SHP77 treated with DMSO at 0.1 percent for 48 hours (cell line): ENCODE data around the gene TNS4.

Source experiments
- DNase-seq: peaks from one replicate; lab custom pipeline; 2025; lab: John Stamatoyannopoulos, UW

TNS4 gene

DNA sequence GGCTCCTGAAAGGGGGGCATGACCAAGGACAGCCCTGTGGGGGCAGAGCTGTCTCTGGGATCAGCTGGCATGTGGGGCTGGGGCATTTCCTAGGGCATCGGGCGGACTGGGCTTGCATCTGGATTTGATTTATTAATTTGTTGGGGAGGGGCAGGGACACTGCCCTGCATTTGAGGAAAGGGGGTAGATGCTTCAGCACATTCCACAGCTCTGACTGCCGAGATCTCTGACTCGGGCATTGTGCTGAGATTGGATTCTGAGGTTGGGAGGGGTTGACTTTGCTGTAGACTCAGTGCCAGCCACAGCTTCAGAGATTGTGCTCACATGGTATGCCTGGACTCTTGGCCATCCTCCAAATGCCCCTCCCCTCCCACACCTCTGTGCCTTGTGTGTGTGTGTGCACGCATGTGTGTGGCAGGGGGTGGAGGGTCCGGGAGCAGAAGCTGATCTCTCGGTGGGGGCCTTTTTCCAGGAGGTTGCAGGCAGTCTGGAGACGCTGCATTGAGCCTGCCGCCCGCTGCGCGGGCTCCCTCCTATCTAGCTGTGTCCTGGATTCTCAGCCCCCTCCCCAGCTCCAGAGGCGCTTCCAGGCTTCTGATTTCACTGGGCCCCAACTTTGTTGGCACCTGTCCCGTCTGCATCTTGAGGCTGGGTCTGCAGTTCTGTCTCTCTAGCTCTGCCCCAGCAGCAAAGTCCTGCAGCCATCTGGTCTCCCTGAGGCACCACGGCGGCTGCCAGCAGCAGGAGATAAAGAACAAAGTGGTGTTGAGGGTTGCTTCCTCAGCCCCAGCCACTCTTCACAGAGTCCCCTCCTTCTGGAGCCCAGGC is 43.2 kb downstream of the TNS4 start:
- no peak for DNase-seq

DNA sequence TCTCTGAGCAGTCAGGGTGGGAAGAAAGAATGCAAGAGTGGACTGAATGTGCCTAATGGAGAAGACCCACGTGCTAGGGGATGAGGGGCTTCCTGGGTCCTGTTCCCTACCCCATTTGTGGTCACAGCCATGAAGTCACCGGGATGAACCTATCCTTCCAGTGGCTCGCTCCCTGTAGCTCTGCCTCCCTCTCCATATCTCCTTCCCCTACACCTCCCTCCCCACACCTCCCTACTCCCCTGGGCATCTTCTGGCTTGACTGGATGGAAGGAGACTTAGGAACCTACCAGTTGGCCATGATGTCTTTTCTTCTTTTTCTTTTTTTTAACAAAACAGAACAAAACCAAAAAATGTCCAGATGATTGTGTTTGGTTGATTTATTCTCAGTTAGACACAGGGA is 44.1 kb downstream of the TNS4 start:
- DNase-seq, result no peak

DNA sequence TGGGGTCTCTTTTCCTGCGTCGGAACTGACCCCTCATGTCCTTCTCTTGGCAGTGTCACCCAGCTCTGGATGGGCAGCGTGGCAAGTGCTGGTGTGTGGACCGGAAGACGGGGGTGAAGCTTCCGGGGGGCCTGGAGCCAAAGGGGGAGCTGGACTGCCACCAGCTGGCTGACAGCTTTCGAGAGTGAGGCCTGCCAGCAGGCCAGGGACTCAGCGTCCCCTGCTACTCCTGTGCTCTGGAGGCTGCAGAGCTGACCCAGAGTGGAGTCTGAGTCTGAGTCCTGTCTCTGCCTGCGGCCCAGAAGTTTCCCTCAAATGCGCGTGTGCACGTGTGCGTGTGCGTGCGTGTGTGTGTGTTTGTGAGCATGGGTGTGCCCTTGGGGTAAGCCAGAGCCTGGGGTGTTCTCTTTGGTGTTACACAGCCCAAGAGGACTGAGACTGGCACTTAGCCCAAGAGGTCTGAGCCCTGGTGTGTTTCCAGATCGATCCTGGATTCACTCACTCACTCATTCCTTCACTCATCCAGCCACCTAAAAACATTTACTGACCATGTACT is 44.9 kb downstream of the TNS4 start:
- DNase-seq, result no peak

DNA sequence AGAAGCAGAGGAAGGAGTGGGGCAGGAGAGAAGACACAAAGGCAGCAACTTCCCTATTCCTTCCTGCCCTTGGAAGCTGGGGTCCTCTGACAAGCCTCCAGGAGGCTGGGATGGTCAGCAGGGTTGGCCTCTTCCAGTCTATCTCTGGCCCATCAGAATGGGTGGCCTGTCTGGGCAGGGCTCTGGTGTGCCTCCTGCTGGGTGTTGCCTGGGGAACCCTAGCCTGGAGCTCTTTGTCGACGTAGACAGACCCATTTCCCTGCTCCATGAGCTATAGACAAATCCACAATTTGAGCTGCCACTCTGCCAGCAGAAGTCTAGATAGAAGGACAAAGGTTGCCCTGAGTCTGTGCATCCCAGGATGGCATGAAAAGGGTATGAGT is 46.8 kb downstream of the TNS4 start:
- no peak for DNase-seq

DNA sequence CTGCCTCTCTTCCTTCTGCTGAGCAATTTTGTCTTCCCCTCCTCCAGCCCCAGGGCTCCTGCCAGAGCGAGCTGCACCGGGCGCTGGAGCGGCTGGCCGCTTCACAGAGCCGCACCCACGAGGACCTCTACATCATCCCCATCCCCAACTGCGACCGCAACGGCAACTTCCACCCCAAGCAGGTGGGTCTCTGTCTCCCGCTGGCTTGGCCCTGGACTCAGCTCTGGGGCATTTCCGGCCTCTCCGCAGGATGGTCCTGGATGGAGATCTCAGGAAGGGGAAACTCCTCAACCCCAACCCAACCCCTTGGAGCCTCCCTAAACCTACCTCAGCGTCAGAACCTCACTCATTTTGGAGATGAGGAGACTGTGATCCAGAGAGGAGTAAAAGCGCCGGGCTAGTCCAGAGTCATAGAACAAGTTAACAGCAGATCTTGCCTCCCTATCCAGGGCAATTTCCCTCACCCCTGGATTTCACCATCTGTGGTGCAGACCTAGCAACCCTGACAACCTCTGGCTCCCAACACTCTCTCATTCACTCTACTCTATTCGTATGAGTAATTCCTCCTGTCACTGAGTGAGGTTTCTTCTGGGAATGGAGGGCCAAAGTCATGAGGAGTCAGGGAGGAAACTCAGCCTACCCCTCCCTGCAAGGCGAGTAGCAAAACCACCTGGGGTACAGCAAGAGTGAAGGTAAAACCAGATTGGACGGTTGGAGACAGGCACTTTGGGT is 47.4 kb downstream of the TNS4 start:
- DNase-seq, result no peak

DNA sequence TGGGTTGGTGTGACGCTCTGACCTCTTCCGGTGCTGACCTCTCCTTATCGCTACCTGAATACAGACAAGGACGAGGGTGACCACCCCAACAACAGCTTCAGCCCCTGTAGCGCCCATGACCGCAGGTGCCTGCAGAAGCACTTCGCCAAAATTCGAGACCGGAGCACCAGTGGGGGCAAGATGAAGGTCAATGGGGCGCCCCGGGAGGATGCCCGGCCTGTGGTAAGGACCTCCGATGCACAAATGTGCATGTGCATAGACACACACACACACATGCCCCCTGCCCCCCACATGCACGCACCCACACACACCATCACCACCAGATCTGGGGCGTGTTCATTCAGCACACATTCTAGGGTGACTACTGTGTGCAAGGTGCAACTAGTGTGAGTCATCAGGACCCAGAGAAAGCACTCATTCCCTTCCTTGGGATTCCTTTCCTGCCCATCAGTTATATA is 48.5 kb downstream of the TNS4 start:
- DNase-seq, result no peak

DNA sequence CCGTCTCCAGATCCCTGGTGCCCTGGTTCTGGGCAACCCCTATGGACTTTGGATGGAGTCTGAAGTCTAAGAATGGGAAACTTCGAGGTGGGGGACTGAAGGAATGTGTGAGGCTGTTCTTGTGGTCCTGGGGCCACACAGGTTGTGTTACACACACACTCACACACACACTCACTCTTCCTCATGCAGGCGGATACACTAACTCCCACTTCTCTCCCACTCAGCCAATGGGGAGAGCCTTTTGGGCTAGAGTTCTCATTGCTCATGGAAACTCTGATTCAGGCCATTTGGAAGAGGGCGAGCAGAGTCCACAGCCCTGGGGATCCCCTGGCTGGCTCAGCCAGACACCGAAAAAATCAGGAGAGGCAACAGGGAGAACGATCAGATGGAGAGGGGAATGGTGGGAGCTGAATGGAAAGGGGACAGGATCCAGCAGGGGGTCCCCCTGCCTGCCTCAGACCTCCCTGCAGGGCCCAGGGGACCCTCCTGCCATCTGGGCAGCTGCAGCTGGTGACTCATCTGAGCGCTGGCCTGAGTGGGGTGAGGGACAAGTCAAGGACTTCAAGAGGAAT is 49.1 kb downstream of the TNS4 start:
- DNase-seq, result no peak

DNA sequence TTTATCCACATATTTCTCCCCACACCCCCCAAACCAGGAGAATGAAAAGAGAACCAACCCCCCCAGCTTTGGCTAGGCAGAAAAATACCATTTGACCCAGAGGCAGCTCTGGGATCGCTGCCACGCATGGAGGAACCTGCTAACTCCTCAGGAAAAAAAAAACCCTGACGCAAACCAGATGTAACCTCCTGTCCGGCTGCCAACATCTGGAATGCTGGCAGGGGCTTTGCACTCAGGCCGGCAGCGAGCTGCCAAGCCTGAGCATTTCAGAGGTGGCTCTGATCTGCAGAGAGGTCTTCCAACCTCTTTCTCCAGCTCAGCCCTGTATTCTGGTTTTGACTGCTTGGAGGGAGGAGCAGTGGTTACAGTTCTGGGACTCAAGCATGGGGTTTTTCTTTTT is 50.0 kb downstream of the TNS4 start:
- no peak for DNase-seq

DNA sequence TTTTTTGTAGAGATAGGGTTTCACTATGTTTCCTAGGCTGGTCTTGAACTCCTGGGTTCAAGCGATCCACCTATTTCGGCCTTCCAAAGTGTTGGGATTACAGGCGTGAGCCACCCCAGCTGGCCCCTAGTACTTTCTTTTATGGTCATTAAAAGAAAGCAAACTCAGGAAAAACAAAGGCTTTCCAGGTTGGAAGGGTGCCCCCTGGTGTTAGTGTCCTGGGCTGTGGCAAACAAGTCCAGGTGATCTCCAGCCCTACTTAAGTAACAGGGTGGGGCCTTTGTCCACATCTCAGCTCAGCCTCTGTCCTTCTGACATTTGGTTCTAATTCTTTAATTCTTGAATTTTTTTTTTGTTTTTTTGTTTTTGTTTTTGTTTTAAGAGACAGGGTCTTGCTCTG is 51.2 kb downstream of the TNS4 start:
- DNase-seq, result no peak

DNA sequence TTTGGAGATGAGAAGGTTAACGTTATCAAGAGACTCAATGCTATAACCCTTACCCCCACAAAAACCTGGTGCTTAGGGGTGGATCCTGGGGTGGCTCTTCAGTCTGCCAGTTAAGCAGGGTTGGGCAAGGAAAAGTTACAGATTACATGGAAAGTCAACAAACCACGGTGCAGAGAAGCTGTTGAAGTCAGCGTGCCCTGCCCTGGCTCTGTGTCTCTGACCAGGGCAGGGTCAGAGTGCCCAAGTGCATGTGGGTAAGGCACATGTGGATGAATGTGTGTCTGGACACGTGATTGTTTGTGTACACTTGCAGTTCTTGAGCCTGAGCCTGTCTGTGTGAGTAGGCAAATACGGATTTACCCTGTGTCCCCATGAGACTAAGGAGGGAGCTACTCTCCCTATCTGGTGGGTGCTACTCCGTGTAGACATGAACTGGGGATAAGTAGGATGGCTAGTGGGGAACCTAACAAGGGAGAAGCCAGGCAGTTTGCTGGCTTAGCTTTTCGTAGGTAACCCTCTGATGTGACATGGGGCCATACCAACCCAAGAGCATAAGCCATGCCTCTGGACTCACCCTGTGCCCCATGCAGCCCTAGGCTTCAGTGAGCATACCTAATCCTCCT is 52.7 kb downstream of the TNS4 start:
- DNase-seq, result no peak

DNA sequence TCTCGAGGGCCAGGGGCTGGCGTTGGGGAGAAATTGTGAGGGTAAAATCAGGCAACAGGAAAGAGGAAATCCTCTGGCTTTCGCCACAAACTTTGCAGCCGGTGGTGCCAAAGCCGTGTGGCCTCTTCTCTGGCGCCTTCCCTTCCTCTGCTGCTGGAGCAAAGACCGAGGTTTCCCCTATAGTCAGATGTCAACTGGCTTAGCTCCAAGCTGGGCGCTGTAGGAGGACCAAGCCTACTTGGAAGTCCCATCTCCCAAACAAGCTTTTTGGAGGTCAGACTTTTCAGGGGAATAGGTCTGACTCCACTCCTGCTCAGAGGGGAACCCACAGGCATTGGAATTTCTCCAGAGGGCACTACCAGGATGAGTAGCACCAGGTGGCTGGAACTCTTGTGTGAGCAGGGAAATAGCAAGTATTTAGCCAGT is 53.2 kb downstream of the TNS4 start:
- no peak for DNase-seq

DNA sequence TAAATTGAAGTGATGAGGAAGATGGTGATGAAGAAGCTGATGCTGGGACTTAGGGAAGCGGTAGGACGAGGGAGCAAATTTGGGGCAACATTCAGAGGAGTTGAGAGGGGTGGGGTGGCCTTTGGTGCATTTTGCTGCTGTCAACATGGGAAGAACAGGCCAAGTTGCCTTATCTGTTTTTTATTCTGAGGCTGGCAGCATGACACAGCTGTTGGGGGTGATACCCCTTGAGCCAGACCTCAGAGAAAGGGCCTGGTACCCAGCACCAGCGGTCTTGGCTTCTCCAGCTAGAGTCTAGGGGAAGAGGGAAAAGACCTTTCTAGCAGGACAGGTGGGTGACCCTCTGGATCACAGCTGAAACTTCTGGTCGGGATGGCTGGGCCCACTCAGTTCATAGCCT is 53.6 kb downstream of the TNS4 start:
- DNase-seq, result no peak

DNA sequence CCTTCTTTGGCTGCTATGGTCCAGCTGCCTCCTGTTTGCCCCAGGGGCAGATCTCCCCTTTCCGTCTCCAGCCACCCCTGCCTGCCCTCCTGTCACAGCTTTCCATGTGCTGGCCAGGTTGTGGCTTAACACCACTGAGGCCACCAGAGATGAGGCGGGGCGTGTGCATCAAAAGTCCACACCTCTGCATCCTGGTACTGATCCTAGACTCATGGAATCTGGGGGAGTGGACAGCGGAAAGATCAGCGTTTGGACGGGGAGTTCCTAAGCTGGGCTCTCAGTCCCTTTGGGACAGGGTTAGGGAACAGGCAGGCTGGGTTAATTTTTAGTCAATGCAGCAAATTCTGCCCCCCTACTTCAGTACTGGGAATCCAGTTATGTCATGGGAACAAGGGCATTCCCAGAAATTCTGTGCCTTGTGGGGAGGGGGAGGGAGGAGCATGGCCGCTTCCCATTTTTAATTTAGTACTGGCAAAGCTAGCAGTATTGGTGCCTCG is 54.2 kb downstream of the TNS4 start:
- DNase-seq, result no peak

DNA sequence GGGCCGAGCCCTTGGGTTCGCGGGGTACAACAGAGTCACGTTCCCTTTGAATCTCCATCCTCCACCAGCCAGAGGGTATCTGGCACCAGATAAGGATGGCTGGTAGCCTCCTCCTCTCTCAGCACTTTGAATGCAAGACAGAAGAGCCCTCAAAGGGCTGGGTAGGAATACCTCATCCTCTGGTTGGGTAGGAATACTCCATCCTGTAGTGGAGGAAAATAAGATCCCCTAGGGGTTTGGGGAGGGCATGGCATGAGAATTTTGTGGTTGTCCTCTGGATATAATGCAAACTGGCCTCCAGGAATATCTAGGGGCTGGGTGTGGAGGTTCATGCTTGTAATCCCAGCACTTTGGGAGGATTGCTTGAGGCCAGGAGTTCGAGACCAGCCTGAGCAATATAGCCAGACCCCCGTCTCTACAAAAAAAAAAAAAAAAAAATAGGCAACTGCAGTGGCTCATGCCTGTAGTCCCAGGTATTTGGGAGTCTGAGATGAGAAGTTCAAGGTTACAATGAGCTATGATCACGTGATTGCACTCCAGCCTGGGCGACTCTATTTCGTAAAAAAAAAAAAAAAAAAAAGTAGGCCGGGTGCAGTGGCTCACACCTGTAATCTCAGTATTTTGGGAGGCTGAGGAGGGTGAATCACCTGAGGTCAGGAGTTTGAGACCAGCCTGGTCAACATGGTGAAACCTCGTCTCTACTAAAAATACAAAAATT is 55.5 kb downstream of the TNS4 start:
- DNase-seq, result no peak

DNA sequence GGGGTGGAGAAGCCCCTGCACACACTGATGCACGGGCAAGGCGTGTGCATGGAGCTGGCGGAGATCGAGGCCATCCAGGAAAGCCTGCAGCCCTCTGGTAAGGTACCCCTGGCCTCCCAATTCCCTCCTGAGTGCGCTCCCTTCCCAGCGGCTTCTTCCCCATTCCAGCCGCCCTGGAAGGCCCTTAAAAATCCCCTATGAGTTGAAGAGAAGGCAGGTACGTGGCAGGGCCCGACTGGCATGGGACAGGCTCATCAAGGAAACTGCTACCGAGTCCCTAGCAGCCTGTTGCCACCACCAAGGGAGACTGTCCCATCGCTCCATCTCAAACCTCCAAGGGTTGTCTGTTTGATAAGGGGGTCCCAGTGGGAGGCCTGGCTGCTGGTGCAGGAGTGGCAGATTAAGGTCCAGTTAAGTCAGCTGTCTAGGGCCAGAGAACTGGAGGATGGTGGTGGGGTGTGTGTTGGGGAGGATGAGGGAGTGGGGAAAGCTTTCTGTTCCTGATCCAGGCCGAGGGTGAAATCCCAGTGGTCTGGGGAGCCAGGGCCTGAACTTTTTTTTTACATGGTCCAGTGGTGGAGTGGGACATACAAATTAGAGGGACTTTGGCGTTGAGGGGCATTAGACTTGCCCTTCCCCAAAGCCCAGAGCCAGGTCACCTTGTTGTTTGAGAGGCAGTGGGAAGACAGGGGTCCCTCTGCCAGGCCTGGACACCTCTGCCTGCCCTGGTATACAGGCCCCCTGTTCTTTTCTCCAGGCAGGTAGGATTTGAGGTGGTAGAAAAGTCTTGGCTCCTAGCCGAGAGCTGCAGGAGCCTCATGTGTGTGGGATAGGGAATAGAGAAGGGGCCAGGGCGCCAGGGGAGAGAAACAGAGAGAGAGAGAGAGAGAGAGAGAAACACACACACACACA is 57.2 kb downstream of the TNS4 start:
- DNase-seq, result no peak

DNA sequence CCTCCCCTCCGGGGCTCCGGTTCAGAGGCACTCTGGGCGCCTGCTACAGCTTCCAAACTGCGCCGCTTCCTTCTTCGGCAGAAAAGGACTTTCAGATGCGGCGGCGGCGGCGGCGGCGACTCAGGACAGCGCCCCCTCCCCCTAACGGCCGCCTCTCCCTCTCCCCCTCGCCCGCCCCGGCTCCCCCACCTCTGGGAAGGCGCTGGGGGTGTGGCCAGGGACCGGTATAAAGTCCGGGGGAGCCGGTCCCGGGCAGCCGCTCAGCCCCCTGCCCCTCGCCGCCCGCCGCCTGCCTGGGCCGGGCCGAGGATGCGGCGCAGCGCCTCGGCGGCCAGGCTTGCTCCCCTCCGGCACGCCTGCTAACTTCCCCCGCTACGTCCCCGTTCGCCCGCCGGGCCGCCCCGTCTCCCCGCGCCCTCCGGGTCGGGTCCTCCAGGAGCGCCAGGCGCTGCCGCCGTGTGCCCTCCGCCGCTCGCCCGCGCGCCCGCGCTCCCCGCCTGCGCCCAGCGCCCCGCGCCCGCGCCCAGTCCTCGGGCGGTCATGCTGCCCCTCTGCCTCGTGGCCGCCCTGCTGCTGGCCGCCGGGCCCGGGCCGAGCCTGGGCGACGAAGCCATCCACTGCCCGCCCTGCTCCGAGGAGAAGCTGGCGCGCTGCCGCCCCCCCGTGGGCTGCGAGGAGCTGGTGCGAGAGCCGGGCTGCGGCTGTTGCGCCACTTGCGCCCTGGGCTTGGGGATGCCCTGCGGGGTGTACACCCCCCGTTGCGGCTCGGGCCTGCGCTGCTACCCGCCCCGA is 58.0 kb downstream of the TNS4 start, which contains the start of gene IGFBP4:
IGFBP4 (plus strand) TSS at position 255 of the 792 bp plus-strand sequence; CDS start at position 541, 286 bp downstream.
- peak; percentile 18 for DNase-seq

DNA sequence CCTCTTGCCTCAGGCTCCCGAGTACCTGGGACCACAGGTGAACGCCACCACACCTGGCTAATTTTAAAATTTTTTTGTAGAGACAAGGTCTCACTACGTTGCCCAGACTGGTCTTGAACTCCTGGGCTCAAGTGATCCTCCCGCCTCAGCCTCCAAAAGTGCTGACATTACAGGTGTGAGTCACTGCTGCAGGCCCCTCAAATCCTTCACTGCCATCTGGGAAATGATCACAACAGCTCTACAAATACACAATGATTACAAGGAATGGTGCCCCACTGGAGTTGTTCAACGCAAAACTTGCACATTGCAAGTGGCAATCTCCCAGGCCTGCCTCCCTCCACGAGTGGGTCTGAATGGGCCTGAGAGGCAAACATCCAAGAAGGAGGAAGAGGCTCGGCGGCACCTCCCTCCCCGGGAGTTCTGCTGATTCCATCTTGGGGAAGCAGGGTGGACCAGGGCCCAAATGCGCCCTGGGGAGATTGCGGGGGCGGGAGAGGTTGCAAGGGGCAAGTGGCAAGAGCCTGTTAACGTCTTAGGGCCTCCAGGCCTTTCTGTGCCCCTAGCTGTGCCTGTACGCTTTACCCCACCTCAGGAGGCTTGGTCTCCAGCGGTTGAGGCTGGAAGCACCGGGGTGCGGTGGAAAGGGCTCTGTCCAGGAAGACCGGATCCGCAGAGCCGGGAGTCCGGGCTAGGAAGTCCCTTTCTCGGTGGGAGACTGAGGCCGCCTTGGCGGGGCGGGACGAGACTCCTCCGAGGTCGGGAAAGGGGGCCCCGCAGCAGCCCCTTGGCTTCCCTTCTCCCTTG is 58.8 kb downstream of the TNS4 start:
- no peak for DNase-seq

DNA sequence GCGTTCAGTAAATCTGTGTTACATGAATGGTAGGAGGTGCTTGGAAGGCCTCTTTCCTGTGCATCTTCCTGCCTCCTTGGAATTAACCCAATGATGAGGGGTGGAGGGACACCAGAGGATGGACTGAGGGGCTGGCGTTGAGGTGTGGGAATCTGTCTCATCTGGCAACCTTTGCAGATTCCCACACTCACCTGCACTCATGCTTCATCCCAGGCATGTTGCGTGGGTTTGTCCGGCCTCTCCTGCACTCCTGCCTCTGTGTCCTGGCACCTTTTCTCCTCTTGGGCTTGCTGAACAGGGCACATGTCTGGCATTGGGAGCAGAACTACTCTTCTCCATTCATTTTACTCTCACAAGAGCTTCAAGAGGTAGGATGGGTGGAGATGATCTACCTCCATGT is 61.3 kb downstream of the TNS4 start:
- DNase-seq, result no peak
